Tibial artery (tissue), 4 donors: ENCODE results near the gene MUC16.
"Not testable (repeated sequence)": the region's sequence is repeated elsewhere in the genome, so short reads cannot be mapped to it uniquely, and the experiment has no call there.

Source experiments
- DNase-seq, 2 donors: peaks; one replicate each; pipeline ENCODE4 v3.0.0-alpha.2; 2019
- H3K27ac ChIP-seq, 2 donors: fragments of 200-600 bp; sonication (generic) in 1 of 2; 1 replicate in 1 of 2; 2 replicates in 1 of 2; pipeline ENCODE4 v1.5.1; 2018 to 2019; ENCODE audit warnings: mild to moderate bottlenecking in 1 of 2
- H3K27me3 ChIP-seq, 2 donors: fragments of 200-600 bp; sonication (generic) in 1 of 2; one replicate each; pipeline versions ENCODE4 v1.5.1 to v1.6.0; 2016 to 2019
- H3K36me3 ChIP-seq, 3 donors: fragments of 200-600 bp; sonication (generic) in 2 of 3; one replicate each; pipeline ENCODE4 v1.5.1; 2016 to 2019; ENCODE audit warnings: mild to moderate bottlenecking in 2 of 3
- H3K4me1 ChIP-seq, 4 donors: fragments of 200-600 bp; sonication (generic) in 2 of 4; 1 replicate in 3 of 4; 2 replicates in 1 of 4; pipeline ENCODE4 v1.5.1; 2016 to 2019
- H3K4me3 ChIP-seq, 2 donors: fragments of 200-600 bp; sonication (generic) in 1 of 2; 1 replicate in 1 of 2; 2 replicates in 1 of 2; pipeline ENCODE4 v1.5.1; 2018 to 2019; ENCODE audit warnings: mild to moderate bottlenecking in 2 of 2
- H3K9me3 ChIP-seq, 3 donors: fragments of 200-600 bp; sonication (generic) in 1 of 3; one replicate each; pipeline ENCODE4 v1.5.1; 2016 to 2019
- CTCF ChIP-seq, 2 experiments: fragments of 200-600 bp in 1 of 2; fragments of 450-650 bp in 1 of 2; IDR thresholded peaks; one replicate each; pipeline ENCODE4 v1.5.1; 2017 to 2019; ENCODE audit warnings: antibody characterized with exemption in 2 of 2, mild to moderate bottlenecking in 1 of 2, moderate library complexity in 1 of 2
- intact Hi-C: fragments of 100-400 bp; cut with DNase I; formaldehyde crosslinking; loops from one replicate; pipeline ENCODE4 v1.15.0; 2023; ENCODE audit warnings: low total_unique reads

The MUC16 gene

DNA sequence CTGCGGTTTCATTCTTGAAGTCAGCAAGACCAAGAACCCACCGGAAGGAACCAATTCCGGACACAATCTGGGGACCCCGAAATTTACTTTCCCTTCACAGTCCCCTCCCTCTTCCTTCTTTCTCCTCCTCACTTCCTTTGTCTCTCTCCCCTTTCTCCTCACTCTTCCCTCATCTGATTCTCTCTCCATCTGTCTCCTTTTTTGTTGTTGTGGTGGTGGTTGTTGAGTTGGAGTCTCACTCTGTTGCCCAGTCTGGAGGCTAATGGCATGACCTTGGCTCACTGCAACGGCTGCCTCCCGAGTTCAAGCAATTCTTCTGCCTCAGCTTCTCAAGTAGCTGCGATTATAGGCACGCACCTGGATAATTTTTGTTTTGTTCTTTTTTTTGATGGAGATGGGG is 44.0 kb upstream of the MUC16 start:
- no peak for DNase-seq
- Histone ChIP-seq H3K27ac (no peak overlapping the region), H3K4me1 (no peaks in the 10 kb centered on the region), H3K9me3 (no peaks in the 10 kb centered on the region), H3K36me3 (no peaks in the 10 kb centered on the region), H3K27me3 (peaks cover 0 to 2% of the 10 kb centered on the region in 2 donors), H3K4me3 (no peak overlapping the region)
- intact Hi-C loops: no loop called here
- TF ChIP-seq CTCF (IDR thresholded peaks at IDR 0.05): no peak

DNA sequence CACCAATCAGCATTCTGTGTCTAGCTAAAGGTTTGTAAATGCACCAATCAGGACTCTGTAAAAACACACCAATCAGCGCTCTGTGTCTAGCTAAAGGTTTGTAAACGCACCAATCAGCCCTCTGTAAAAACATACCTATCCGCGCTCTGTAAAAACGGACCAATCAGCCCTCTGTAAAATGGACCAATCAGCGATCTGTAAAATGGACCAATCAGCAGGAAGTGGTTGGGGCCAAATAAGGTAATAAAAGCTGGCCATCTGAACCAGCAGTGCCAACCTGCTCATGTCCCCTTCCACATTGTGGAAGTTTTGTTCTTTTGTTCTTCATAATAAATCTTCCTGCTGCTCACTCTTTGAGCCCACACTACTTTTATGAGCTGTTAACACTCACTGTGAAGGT is 43.5 kb upstream of the MUC16 start:
- H3K4me3 ChIP-seq, H3K27ac ChIP-seq, H3K36me3 ChIP-seq, H3K27me3 ChIP-seq, DNase-seq, intact Hi-C loops, H3K4me1 ChIP-seq, H3K9me3 ChIP-seq: not testable (repeated sequence)

DNA sequence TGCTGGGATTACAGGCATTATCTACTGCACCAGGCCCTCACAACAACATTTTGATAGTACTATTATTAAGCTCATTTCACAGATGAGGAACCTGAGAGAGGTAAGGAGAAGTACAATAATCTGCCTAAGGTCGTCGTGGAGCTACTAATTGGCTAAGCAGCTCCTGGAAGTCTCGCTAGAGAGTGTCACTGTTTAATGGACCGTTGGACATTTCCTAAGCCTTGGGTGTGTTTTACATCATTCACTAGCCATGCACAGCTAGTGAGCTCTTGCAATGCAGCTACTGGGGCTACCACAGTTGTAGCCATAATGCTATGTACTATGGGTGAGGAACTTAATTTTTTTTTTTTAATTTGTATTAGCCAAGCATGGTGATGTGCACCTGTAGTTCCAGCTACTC is 42.7 kb upstream of the MUC16 start:
- Histone ChIP-seq H3K4me1 (no peaks in the 10 kb centered on the region), H3K36me3 (no peaks in the 10 kb centered on the region)

DNA sequence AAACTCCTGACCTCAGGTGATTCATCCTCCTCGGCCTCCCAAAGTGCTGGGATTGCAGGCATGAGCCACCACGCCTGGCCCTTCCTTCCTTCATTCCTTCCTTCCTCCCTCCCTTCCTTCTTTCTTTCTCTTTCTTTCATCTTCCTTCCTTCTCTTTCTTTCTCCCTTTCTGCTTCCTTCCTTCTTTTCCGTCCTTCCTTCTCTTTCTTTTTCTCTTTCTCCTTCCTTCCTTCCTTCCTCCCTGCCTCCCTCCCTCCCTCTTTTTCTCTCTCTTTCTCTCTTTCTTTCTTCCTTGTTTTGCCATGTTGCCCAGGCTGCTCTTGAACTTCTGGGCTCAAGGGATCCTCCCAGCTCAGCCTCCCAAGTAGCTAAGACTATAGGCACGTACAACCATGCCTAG is 36.5 kb upstream of the MUC16 start:
- no peak overlapping the region for H3K27ac ChIP-seq
- H3K4me3 ChIP-seq: no peak overlapping the region
- intact Hi-C loops: no loop called here
- H3K4me1 ChIP-seq: no peaks in the 10 kb centered on the region
- no peak for TF ChIP-seq CTCF (IDR thresholded peaks at IDR 0.05)
- no peak for DNase-seq
- no peaks in the 10 kb centered on the region for H3K9me3 ChIP-seq
- peaks cover 0 to 4% of the 10 kb centered on the region in 2 donors for H3K27me3 ChIP-seq
- H3K36me3 ChIP-seq: no peaks in the 10 kb centered on the region

More for the DNA sequence above, 42.7 kb upstream of the MUC16 start:
- TF ChIP-seq CTCF (IDR thresholded peaks at IDR 0.05): no peak
- H3K9me3 ChIP-seq: no peaks in the 10 kb centered on the region
- intact Hi-C loops: no loop called here
- H3K27ac ChIP-seq: no peak overlapping the region
- DNase-seq: no peak
- peaks cover 0 to 2% of the 10 kb centered on the region in 2 donors for H3K27me3 ChIP-seq
- no peak overlapping the region for H3K4me3 ChIP-seq

- no peak for TF ChIP-seq CTCF (IDR thresholded peaks at IDR 0.05)
- Histone ChIP-seq H3K27me3 (peaks cover 0 to 4% of the 10 kb centered on the region in 2 donors), H3K4me3 (no peak overlapping the region), H3K4me1 (no peaks in the 10 kb centered on the region), H3K27ac (no peak overlapping the region), H3K9me3 (no peaks in the 10 kb centered on the region), H3K36me3 (no peaks in the 10 kb centered on the region)
- no peak for DNase-seq
- intact Hi-C loops: no loop called here
Measured at GRCh38 chr19:9044449-9044848, 34.2 kb upstream of the MUC16 start.

GRCh38 chr19:9043524-9043923 is 33.3 kb upstream of the MUC16 start:
- intact Hi-C loops: no loop called here
- H3K4me1 ChIP-seq: no peaks in the 10 kb centered on the region
- DNase-seq: no peak
- H3K27ac ChIP-seq: no peak overlapping the region
- peaks cover 0 to 4% of the 10 kb centered on the region in 2 donors for H3K27me3 ChIP-seq
- TF ChIP-seq CTCF (IDR thresholded peaks at IDR 0.05): no peak
- no peaks in the 10 kb centered on the region for H3K9me3 ChIP-seq
- no peak overlapping the region for H3K4me3 ChIP-seq
- H3K36me3 ChIP-seq: no peaks in the 10 kb centered on the region
